NB4 (cell line): Measurements from ENCODE around the gene OR7C1.

Source experiments
- MYC ChIP-seq: IDR thresholded peaks from 2 replicates; pipeline ENCODE4 v1.6.1; 2011; ENCODE audit warnings: low read depth, low read length
- POLR2A ChIP-seq: IDR thresholded peaks from 2 replicates; pipeline ENCODE4 v1.6.1; 2011; ENCODE audit warnings: mild to moderate bottlenecking; ENCODE audit not compliant: insufficient read length; ENCODE audit errors: extremely low read depth
- TF ChIP-seq, protein P1 (sequence below): IDR thresholded peaks from one replicate; pipeline ENCODE4 v1.5.1; 2012; ENCODE audit warnings: low read depth, low read length

DNA sequence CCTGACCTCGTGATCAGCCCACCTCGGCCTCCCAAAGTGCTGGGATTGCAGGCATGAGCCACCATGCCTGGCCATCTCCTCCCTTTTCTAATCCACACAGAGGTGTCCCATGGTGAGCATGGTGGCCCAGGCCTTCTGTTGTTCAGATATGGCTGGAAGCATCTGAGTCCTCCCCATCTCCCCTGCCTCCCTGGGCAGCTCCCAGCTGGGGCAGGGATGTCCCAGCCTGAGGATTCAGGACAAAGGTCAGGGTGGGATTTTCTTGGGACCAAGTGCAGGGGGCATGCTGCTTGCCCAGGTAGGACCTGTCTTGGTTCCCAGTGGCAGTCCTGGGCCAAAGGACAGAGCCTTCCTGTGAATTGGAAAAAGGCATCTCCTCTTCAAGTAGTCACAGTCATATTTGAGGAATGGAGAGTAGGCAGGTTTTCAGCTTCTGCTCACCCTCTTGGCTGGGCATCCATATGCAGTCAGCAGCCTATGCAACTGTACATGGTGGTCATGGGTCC, 67.5 kb downstream of the OR7C1 start:
- TF ChIP-seq, protein P1, sequence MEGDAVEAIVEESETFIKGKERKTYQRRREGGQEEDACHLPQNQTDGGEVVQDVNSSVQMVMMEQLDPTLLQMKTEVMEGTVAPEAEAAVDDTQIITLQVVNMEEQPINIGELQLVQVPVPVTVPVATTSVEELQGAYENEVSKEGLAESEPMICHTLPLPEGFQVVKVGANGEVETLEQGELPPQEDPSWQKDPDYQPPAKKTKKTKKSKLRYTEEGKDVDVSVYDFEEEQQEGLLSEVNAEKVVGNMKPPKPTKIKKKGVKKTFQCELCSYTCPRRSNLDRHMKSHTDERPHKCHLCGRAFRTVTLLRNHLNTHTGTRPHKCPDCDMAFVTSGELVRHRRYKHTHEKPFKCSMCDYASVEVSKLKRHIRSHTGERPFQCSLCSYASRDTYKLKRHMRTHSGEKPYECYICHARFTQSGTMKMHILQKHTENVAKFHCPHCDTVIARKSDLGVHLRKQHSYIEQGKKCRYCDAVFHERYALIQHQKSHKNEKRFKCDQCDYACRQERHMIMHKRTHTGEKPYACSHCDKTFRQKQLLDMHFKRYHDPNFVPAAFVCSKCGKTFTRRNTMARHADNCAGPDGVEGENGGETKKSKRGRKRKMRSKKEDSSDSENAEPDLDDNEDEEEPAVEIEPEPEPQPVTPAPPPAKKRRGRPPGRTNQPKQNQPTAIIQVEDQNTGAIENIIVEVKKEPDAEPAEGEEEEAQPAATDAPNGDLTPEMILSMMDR, result no peak
- TF ChIP-seq MYC (no peak), POLR2A (no peak)
